ENCODE measurements around the gene FLNA.

FLNA gene

GRCh38 chrX:154351183-154352011, 23.0 kb downstream of the FLNA start:
- H3K9me3 ChIP-seq (ENCODE audit: control insufficient read depth, low read length) = no peaks in the 10 kb centered on the region
- TF ChIP-seq CTCF (IDR thresholded peaks at IDR 0.05) = no peak
- no peaks in the 10 kb centered on the region for H3K4me1 ChIP-seq
- no peaks in the 10 kb centered on the region for H3K79me2 ChIP-seq
- no peaks in the 10 kb centered on the region for H3K27me3 ChIP-seq (ENCODE audit: control insufficient read depth, insufficient read depth, low read length)
- no peak overlapping the region for H3K27ac ChIP-seq
- H3K4me2 ChIP-seq (ENCODE audit: low read length) = no peak overlapping the region
- no peak overlapping the region for H3K9ac ChIP-seq
- no peak overlapping the region for H3K4me3 ChIP-seq (ENCODE audit: low read depth, low read length)
- no peaks in the 10 kb centered on the region for H3K36me3 ChIP-seq (ENCODE audit: control insufficient read depth, insufficient read depth, low read length)
- H2AFZ ChIP-seq = no peak overlapping the region

DNA sequence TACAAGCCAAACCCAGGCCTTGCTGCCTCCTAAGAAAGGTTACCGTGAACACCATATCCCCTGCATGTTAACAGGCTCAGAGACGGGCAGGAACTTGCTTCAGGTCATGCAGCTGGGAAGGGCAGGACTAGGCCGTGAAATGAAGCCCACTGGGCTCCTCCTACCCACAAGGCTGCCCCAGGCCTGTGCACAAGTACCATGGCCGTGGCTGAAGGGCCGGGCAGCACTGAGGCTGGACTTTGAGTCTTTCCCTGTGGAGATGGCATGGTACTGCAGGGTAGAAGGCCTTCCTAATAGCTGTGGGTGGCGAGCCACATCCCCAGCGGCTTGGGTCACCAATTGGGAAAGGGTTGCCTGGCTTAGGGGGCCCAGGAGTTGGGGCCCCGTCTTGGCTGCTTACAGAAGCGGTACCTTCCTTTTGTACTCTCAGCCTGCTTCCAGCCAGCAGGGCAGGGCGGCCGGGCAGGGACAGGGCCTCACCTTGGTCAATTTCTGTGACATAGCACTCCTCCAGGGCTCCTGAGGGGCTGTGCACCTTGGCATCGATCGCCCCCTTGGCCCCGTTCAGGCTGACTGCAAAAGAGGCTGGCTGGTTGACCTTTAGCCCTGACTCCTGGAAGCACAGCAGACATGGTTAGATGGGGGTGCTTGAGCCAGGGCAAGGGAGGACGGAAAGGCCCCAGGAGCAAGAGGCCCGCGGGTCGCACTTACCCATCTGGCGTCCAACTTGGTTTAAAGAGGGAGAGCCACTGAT, 23.8 kb downstream of the FLNA start:
- no peak overlapping the region for H2AFZ ChIP-seq
- no peak for TF ChIP-seq CTCF (IDR thresholded peaks at IDR 0.05)
- H3K79me2 ChIP-seq = no peaks in the 10 kb centered on the region
- H3K27ac ChIP-seq = no peak overlapping the region
- no peaks in the 10 kb centered on the region for H3K4me1 ChIP-seq
- H3K9ac ChIP-seq = no peak overlapping the region
- no peaks in the 10 kb centered on the region for H3K36me3 ChIP-seq (ENCODE audit: control insufficient read depth, insufficient read depth, low read length)
- H3K4me2 ChIP-seq (ENCODE audit: low read length) = no peak overlapping the region
- H3K9me3 ChIP-seq (ENCODE audit: control insufficient read depth, low read length) = no peaks in the 10 kb centered on the region
- no peaks in the 10 kb centered on the region for H3K27me3 ChIP-seq (ENCODE audit: control insufficient read depth, insufficient read depth, low read length)
- H3K4me3 ChIP-seq (ENCODE audit: low read depth, low read length) = no peak overlapping the region

- Histone ChIP-seq H3K27ac (no peak overlapping the region), H2AFZ (no peak overlapping the region), H3K9me3 (ENCODE audit: control insufficient read depth, low read length) (no peaks in the 10 kb centered on the region), H3K27me3 (ENCODE audit: control insufficient read depth, insufficient read depth, low read length) (no peaks in the 10 kb centered on the region), H3K36me3 (ENCODE audit: control insufficient read depth, insufficient read depth, low read length) (no peaks in the 10 kb centered on the region), H3K4me2 (ENCODE audit: low read length) (no peak overlapping the region), H3K9ac (no peak overlapping the region), H3K79me2 (no peaks in the 10 kb centered on the region), H3K4me3 (ENCODE audit: low read depth, low read length) (no peak overlapping the region), H3K4me1 (no peaks in the 10 kb centered on the region)
- no peak for TF ChIP-seq CTCF (IDR thresholded peaks at IDR 0.05)
Measured at GRCh38 chrX:154349979-154350378, 24.5 kb downstream of the FLNA start.

GRCh38 chrX:154349359-154349935, 25.0 kb downstream of the FLNA start:
- Histone ChIP-seq H3K36me3 (ENCODE audit: control insufficient read depth, insufficient read depth, low read length) (no peaks in the 10 kb centered on the region), H3K4me2 (ENCODE audit: low read length) (no peak overlapping the region), H2AFZ (no peak overlapping the region), H3K4me1 (no peaks in the 10 kb centered on the region), H3K4me3 (ENCODE audit: low read depth, low read length) (no peak overlapping the region), H3K9ac (no peak overlapping the region), H3K9me3 (ENCODE audit: control insufficient read depth, low read length) (no peaks in the 10 kb centered on the region), H3K27me3 (ENCODE audit: control insufficient read depth, insufficient read depth, low read length) (no peaks in the 10 kb centered on the region), H3K79me2 (no peaks in the 10 kb centered on the region), H3K27ac (no peak overlapping the region)
- no peak for TF ChIP-seq CTCF (IDR thresholded peaks at IDR 0.05)

All from parathyroid adenoma (tissue), 2 donors.